ENCODE results near the gene CUEDC1.
"Not testable (repeated sequence)": the region's sequence is repeated elsewhere in the genome, so short reads cannot be mapped to it uniquely, and the experiment has no call there.

Gene CUEDC1

DNA sequence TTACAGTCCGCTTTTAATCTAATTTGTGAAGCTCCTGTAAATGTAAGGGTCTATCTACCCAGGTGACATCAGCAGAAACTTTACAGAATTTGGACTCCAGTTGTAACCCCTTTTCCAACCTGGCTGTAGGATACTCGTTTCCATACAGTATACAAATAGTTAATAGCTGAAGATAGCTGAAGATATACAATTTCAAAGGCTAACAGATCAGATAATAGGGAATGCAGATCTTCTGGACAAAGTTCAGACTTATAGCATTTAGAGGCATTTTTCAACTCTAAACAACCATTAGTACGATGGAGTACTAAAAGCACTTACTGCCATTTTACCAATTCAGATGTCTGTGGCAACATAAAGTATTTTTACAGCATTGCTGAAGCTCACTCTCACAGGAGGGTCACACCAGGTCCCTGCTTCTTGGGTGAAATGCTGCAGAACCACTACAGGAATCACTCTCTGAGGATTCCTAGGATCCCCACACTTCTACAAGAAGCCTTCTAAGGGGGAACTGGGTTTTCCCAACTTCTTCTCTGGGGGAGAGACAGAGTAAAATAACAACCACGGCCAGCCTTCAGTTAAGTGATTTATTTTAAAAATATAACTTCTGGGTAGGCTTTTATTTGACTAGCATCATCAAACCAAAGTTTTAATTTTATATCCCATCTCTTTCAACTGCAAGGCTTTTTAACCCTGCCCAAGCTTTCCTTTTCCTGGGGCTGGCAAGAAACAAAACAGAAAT lies 29.9 kb upstream of the CUEDC1 start:
- DNase-seq = no peak

DNA sequence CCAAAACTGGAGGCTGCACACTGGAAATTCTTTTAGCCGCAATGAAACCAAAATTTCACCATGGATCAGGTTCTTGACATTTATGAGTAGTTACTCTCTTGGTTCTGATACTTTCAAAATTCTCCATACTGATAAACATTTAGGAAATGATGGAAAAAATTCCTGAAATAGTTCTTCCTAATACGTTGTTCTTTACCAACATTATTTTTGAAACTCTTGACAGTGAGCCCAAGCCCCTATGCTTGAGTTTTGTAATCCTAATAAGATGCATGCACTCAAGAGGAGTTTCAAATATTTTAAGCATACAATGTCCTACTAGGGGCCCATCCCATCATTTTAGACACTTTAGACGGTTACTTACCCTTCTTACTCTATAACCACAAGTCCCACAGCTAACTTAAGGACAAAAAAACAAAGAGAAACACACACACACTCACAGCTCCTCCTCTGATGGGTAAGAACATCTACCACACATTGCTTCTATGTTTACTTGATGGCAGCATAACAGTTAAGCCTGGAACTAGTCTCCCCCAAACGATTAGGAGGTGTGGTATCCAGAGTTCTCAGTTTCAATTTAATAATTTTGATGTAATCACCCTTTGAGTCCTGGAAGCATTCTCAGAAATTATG lies 29.2 kb upstream of the CUEDC1 start:
- no peak for DNase-seq

DNA sequence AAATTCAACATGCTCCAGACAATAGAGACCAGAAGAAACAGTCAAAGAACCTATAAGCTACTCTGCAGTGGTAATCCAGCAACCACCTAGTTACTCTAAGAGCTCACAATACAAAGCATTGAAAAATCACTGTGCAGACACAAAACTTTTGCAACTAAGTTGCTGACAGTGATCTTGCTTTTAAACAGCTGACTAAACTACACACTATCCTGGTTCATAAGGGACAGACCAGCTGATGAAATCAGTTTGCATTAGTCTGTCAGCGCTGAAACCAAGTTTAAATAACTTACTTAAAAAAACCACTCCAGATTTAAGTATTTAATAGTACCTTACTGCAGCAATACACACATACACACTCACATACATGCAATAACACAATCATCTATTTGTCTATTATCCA lies 28.2 kb upstream of the CUEDC1 start:
- no peak for DNase-seq

DNA sequence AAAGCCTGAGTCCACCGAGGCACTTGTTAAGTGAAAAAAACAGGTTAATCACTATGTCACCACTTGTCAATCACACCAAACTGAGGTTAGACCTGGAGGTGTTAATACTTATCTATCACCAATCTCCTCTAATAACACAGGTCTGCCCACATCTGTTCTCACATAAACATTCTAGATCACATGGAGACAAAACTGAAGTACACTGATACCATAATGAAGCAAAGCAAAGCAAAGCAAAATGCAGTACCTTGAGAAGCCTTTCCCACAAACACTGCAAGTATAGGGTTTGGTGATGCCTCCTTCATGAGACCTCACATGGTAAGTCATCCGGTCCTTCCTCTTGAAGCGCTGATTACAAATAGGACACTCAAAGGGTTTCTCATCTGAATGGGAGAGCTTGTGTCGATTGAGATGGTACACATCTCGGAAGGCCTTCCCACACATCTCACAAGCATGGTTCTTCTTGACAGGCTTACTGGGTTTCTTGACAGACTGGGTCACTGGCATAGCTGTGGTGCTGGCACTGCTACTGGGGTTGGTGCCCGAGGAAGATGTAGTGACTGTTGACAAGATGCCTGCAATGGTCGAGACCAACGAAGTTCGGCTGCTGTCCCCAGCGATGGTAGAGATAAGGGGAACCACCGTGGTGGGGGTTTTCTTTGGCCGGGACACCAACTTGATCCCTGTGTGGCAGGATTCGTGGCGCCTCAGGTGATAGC lies 27.4 kb upstream of the CUEDC1 start:
- DNase-seq = no peak

DNA sequence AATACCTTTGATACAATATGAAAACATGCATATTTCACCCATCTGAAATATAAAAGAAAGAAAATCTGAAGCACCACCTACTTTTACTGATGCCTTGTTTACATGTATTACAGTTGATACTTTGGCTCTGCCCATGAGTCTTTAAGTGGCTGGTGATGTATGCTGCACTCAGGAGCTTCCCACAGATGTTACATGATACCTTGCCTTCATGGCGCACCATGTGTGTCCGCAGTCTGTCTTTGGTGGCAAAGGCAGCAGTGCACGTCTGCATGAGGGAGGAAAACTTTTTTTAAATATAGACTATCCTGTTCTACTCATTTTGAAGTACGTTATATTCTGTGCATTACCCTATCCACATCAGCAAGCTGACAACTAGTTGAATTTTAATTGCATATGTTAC lies 25.3 kb upstream of the CUEDC1 start:
- DNase-seq = no peak

DNA sequence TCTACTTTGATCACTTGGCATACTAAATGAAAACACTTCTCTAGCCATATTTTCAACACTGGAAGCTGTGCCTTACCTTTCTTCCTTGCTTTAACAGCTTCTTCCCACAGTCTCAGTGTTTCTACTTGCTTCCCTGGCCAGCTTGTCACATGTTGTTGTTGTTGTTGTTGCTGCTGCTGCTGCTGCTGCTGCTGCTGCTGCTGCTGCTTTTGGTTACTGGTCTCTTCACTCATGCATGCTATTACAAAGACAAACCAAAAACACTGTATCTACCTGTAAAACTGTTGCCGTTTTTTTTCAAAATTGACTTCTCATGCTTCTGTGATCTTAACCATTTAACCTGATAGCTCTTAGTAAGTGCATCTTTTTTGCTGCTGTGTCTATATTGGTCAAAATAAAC lies 23.9 kb upstream of the CUEDC1 start:
- no peak for DNase-seq

DNA sequence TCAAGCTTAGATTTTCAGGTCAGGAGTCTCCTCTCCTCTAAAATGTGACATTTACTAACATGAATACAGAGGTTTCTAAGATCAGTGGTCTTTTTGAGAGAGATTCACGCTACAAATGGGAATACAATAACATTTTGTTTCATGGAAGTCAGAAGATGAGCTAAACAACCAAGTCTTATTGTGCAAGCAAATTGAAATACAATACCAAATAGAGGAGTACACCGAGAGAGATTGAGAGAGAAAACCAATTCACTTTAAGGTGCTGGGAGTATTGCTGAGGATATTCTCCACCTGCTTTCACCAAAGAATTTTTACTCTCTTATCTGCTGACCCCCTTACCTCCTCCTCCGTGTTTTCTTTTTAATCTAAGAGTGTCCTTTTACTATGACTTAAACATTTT lies 21.4 kb upstream of the CUEDC1 start:
- DNase-seq = no peak

DNA sequence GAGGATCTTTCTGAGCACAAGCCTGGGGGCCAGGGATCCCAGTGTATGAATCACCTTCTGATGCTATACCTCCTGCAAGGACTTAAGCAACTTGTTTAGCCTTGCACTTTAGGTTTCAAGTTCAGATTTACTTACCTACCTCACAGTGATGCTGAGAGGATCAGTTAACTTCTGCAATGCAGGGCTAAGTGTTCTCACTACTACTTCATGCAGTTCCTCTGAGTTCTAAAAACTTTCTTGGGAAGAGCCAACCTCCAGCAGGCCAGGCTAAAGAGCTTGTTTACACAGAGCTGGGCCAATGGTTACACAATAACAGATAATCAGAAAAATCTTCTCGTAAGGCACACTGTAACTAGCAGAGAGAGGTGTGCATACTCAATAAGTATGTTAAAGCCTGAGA lies 19.8 kb upstream of the CUEDC1 start:
- DNase-seq = no peak

DNA sequence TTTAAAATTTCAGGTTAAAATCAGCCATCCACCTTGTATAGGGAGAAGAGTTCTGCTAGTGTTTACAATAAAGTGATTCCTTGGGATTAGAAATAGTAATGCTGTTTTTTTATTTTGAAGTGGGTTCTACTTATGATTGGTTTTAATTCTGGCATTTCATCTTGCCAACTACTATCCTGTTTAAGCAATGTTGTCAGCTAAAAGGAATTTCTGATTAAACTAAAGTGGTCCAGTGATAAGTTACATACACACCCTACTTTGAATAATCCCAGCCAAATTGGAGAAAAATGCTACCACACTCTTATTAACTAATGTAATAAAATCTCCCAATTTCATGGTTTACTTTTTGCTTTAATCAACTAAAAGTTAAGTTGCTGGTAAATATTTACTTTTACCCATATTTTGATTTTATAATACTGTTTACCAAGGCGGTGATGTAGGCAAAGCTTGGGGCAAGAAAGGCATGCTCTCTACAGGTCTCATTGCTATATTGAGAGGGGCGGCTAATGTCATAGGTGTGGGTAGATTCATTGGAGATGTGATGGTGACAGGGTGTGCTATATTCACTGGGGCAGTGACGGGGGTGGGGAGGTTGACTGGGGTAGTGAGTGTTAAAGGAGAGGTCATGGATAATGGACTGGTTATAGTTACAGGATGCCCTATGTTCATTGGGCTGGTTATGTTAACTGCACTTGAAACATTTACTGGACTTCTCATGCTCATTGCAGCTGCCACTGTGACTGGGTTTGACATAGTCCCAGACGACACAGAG lies 19.0 kb upstream of the CUEDC1 start:
- DNase-seq = not testable (repeated sequence)

DNA sequence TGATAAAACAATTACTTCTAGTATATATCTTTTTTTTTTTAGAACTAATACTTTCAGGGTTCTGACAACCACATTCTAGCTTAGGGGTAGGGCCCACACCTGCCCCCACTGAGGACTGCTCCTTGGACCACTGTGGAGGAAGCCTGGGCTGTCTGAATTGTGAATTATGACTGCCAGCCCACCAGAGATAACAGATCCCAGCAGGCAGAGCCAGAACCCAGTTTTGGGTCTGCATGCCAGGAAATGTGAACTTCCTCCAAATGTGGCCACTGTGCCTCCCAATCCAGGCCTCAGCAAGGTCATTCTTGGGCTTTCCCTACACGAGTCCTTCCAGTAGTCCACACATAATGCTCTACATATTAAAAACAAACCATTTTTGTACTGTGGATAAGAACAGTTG lies 16.9 kb upstream of the CUEDC1 start:
- no peak for DNase-seq

DNA sequence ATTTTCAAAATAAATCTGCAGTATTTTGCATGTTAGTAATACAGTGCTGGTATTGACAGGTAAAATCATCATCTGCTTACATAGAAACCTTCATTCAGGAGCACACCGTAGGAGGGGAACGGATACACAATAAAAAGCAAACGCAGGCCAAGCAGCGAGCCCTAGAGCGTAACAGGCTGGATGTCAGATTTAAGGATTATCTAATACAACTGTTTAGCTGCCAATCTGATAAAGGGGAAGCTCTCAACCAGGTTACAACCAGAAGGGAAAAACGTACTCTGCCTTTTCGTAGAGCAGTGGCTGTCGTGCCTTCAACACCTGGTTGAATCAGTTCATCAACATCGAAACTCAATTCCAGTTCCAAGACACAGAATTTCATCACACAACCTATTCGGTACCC lies 16.4 kb upstream of the CUEDC1 start:
- no peak for DNase-seq

DNA sequence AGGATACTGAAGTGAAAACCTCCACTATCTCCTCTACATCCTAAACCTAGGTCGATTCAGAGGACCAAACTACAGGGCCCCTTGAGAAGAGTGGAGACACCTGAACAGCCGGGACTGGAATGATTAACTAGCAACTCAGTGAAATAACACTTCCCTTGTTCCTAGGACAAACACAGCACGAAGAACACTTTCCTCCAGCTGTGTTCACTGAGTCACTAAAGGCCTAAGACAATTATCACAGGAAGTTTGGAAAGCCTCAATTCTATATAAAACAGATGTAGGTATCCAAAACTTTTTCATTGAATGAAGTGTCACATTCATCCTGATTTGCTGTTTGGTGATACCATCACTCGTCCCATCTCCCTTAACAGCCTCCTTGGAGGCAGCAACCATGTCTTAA lies 15.5 kb upstream of the CUEDC1 start:
- no peak for DNase-seq

DNA sequence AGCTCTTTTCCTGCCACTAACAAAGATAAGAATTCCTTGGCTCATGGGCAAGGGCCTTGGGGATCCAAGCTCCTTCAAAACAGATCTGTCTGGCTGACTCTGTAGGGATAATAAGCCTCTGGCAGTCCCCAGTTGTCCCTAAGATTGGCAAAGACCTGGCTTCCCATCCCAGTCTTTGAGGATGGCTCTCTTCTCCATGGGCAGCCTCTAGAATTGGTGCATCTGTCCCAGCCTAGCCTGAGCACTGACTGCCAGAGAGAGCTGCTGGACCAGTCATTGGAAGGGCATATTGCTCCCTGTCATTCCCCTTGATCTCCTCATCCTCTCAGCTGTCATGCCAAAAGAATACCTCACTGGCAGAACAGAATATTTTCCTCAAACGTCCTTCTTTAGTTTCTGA lies 13.2 kb upstream of the CUEDC1 start:
- no peak for DNase-seq

DNA sequence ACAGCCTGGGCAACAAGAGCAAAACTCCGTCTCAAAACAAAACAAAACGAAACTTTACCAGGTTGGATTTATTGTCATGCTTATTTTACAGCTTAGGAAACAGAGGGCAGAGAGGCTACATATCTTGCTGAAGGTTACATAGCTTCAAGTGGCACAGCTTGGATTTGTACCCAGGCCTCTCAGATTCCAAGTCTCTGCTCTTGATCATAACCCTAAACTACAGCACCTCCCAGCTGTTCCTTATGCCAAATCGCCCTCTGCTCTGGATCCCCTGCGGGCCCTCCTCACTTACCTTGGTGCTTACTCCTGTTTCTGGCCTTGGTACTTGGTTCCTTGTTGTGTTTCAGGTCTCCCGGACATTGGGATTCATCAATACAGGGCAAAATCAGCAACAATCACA lies 11.7 kb upstream of the CUEDC1 start:
- no peak for DNase-seq

DNA sequence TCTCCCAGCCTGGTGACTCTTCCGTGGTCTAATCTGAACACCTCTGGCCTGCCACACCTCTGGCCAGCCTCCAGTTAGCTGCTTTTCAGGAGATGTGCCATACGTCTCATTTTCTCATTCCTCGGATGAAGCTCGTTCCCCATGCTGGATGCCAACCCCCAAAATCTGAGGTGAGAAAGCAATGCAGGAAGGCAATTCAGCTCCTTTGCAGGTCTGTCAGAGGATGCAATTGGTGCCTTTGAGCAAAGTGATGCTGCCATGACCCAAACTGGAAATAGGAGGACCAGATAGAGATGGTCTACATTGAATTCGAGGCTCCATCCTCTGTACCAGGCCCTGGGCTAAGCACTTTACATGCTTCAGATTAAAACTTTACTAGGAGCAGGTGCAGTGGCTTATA lies 11.0 kb upstream of the CUEDC1 start:
- DNase-seq = no peak

DNA sequence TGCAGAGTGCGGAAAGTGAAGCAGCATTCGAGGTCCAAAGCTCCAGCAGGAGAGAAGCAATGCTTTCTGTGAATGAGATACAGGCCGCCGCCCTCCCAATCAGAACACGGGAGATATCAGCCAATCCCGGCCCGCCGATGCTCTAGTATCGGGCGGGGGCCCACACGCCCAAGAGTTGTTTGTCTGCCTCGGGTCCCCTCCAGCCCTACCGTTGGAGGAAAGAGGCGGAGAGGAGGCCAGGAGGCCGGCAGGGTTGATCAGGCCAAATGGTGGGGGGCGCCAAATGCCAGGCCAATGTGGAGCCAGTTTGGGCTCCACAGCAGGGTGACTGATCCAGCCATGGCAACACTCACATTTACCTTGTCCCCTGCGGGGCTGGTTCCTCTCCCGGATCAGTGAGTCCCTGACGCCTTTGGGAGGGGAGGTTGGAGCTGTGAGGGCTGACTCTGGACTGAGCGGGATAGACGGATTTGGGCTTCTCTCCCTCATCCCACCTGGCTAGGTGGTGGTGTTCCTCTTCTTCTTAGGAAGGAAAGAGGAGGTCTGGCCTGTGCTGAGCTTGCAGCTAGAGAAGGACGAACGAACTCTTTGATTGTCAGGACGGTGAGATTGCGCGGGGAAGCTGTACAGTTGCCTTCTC lies 10.4 kb upstream of the CUEDC1 start:
- no peak for DNase-seq

DNA sequence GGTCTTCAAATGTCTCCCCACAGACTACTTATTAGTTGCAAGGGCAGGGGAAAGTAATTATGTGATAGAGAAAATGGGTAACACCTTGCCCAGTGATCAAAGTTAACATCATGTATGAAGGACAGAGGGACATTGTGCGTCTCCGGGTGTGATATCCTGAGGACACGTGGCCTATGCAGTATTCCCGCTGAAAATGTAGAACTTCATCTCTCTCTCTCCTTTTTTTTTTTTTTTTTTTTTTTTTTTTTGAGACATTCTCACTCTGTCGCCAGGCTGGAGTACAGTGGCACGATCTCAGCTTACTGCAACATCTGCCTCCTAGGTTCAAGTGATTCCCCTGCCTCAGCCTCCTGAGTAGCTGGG lies 7.9 kb upstream of the CUEDC1 start:
- no peak for DNase-seq

DNA sequence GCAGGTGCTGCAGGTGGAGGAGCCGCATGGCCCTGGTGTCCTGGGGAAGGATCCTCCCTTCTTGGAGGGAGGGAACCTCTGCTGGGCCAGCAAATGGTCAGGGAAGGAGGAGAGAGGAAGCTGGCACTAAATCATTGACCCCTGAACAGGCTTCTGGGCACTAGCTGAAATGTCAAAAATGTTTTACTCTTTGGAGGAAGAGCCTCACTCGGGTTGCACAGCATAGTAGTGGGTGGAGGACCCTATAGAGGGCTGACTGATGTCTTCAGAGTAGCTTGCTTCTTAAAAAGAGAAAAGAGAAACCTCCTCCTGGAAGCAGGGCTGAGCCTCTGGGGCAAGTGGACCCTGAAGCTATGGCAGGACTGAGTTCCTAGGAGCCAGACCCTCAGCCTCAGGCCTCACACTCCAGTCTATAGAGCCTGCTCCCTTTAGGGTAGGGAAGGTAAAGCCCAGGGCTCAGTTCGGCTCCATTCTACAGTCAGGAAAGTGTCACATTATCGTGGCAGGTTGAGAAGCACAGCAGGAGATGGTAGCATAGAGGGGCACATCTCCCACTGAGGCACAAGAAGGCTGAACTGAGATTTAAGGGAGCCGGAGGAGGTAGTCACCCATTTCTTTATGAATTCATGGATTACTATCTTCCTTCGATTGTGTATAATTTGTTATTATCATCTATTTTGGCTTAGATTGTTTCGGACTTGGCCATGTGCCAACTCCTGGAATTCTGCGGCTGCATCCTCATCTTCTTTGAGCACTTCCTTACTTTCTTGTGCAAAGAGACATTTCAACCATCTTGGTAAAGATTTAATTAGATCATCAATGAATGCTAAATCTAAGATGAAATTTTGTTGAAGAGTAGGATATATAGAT lies 7.3 kb upstream of the CUEDC1 start:
- DNase-seq = no peak

DNA sequence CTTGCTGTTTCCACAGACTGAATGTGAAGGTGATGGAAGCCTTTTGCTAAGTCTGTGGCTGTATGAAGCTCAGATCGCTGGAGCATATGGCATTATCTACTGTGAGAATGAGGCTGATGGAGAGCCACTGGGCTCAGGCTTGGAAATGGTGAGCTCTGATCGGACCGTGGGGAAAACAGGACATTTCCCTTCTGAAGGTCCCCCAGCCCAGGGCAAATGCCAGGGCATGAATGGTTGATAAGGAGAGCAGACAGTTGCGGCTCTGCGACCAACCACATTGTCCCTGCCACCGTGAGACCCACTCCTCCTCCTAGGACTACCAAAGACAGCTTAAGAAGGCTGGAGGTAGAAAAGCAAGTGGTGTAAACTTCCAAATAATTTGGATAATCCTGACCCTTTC lies 4.7 kb upstream of the CUEDC1 start:
- DNase-seq = no peak

DNA sequence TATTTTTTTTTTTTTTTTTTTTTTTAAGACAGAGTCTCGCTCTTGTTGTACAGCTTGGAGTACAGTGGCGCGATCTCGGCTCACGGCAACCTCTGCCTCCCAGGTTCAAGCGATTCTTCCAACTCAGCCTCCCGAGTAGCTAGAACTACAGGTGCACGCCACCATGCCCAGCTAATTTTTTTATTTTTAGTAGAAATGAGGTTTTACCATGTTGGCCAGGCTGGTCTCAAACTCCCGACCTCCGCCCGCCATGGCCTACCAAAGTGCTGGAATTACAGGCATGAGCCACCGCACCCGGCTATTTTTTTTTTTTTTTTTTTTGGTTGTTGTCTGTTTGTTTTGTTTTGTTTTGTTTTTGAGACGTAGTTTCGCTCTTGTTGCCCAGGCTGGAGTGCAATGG lies 3.2 kb upstream of the CUEDC1 start:
- not testable (repeated sequence) for DNase-seq

DNA sequence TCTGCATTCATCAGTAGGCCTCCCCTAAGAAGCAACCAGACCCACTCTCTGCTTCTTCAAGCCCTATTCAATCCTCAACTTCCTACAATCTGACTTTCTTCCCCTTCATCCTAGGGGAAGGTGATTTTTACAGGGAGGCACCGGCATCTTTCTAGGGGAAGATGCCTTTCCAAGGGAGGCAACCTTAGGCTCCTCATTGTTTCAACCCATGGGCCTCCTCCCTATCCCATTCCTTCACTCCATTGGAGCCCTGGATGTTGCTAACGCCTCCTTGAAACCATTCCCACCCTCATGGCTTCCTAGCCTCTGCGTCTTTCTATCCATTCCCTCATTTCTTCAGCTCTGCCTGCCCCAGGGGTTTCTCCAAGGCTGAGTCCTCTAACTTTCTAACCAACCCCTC lies 2.7 kb upstream of the CUEDC1 start:
- DNase-seq = no peak
